ENCODE results near the gene TAC4. TPM values are rescaled to one million over a fixed set of nuclear protein-coding genes. Genes with fewer than 3 reads are reported as not detected.
A peak's percentile ranks its signal among the peaks of the same experiment; 100 is the strongest.

TAC4 gene
- total and polyA plus RNA-seq, 2 of the 13 experiments (the other 11 are each of a cell fraction or from before 2014, with no cell fraction given), result not detected

DNA sequence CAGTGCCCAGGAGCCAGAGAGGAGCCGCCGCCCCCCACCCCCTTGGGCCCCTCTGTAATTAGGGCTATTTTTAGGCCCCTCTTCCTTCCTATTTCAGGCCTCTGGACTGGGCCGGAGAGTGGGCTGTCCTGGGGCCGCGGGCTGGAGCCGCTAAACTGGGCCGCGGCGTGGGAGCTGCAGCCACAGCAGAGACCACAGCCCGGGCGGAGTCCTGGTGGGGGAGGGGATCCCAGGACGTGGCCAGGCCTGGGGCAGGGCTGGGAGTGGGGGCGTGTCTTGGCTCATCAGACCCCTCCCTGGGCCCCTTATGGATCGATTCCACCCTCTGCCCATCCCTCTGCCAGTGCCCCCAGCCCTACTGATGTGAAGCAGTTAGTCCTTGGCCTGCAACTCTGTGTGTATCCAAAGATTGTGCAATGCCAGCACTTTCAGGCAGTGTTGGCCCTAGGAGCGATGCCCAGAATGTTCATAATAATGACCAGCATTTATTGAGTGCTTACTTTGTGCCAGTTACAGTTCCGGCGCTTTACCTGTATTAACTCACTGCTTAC is 15.0 kb upstream of the TAC4 start (continued):
- TF ChIP-seq, protein P1, sequence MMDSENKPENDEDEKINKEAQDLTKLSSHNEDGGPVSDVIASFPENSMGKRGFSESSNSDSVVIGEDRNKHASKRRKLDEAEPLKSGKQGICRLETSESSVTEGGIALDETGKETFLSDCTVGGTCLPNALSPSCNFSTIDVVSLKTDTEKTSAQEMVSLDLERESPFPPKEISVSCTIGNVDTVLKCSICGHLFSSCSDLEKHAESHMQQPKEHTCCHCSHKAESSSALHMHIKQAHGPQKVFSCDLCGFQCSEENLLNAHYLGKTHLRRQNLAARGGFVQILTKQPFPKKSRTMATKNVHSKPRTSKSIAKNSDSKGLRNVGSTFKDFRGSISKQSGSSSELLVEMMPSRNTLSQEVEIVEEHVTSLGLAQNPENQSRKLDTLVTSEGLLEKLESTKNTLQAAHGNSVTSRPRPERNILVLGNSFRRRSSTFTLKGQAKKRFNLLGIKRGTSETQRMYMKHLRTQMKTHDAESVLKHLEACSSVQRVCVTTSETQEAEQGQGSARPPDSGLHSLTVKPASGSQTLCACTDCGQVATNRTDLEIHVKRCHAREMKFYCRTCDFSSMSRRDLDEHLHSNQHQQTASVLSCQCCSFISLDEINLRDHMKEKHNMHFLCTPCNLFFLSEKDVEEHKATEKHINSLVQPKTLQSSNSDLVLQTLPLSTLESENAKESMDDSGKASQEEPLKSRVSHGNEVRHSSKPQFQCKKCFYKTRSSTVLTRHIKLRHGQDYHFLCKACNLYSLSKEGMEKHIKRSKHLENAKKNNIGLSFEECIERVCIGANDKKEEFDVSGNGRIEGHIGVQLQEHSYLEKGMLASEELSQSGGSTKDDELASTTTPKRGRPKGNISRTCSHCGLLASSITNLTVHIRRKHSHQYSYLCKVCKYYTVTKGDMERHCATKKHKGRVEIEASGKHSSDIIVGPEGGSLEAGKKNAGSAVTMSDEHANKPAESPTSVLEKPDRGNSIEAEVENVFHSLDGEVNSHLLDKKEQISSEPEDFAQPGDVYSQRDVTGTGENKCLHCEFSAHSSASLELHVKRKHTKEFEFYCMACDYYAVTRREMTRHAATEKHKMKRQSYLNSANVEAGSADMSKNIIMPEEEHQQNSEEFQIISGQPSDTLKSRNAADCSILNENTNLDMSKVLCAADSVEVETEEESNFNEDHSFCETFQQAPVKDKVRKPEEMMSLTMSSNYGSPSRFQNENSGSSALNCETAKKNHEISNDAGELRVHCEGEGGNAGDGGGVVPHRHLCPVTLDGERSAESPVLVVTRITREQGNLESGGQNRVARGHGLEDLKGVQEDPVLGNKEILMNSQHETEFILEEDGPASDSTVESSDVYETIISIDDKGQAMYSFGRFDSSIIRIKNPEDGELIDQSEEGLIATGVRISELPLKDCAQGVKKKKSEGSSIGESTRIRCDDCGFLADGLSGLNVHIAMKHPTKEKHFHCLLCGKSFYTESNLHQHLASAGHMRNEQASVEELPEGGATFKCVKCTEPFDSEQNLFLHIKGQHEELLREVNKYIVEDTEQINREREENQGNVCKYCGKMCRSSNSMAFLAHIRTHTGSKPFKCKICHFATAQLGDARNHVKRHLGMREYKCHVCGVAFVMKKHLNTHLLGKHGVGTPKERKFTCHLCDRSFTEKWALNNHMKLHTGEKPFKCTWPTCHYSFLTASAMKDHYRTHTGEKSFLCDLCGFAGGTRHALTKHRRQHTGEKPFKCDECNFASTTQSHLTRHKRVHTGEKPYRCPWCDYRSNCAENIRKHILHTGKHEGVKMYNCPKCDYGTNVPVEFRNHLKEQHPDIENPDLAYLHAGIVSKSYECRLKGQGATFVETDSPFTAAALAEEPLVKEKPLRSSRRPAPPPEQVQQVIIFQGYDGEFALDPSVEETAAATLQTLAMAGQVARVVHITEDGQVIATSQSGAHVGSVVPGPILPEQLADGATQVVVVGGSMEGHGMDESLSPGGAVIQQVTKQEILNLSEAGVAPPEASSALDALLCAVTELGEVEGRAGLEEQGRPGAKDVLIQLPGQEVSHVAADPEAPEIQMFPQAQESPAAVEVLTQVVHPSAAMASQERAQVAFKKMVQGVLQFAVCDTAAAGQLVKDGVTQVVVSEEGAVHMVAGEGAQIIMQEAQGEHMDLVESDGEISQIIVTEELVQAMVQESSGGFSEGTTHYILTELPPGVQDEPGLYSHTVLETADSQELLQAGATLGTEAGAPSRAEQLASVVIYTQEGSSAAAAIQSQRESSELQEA (CRISPR knock-in tag; IDR thresholded peaks at IDR 0.05; ENCODE audit: not compliant biosample characterization), result peak; percentile 9
- TF ChIP-seq ASH2L (IDR thresholded peaks at IDR 0.05; ENCODE audit: insufficient read length, low read depth, low read length) (no peak), ZSCAN21 (CRISPR knock-in tag; IDR thresholded peaks at IDR 0.05; ENCODE audit: borderline replicate concordance) (no peak), ZNF674 (CRISPR knock-in tag; IDR thresholded peaks at IDR 0.05; ENCODE audit: low read depth) (no peak), SSRP1 (CRISPR knock-in tag; IDR thresholded peaks at IDR 0.05) (no peak), ZNF841 (CRISPR knock-in tag; IDR thresholded peaks at IDR 0.05; ENCODE audit: borderline replicate concordance) (no peak), ZNF878 (CRISPR knock-in tag; IDR thresholded peaks at IDR 0.05) (no peak)
- TF ChIP-seq, protein P2, sequence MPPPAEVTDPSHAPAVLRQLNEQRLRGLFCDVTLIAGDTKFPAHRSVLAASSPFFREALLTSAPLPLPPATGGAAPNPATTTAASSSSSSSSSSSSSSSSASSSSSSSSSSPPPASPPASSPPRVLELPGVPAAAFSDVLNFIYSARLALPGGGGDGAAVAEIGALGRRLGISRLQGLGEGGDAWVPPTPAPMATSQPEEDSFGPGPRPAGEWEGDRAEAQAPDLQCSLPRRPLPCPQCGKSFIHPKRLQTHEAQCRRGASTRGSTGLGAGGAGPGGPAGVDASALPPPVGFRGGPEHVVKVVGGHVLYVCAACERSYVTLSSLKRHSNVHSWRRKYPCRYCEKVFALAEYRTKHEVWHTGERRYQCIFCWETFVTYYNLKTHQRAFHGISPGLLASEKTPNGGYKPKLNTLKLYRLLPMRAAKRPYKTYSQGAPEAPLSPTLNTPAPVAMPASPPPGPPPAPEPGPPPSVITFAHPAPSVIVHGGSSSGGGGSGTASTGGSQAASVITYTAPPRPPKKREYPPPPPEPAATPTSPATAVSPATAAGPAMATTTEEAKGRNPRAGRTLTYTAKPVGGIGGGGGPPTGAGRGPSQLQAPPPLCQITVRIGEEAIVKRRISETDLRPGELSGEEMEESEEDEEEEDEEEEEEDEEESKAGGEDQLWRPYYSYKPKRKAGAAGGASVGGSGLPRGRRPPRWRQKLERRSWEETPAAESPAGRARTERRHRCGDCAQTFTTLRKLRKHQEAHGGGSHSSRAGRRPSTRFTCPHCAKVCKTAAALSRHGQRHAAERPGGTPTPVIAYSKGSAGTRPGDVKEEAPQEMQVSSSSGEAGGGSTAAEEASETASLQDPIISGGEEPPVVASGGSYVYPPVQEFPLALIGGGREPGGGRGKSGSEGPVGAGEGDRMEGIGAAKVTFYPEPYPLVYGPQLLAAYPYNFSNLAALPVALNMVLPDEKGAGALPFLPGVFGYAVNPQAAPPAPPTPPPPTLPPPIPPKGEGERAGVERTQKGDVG (CRISPR knock-in tag; IDR thresholded peaks at IDR 0.05; ENCODE audit: borderline replicate concordance), result no peak
- TF ChIP-seq, protein P3, sequence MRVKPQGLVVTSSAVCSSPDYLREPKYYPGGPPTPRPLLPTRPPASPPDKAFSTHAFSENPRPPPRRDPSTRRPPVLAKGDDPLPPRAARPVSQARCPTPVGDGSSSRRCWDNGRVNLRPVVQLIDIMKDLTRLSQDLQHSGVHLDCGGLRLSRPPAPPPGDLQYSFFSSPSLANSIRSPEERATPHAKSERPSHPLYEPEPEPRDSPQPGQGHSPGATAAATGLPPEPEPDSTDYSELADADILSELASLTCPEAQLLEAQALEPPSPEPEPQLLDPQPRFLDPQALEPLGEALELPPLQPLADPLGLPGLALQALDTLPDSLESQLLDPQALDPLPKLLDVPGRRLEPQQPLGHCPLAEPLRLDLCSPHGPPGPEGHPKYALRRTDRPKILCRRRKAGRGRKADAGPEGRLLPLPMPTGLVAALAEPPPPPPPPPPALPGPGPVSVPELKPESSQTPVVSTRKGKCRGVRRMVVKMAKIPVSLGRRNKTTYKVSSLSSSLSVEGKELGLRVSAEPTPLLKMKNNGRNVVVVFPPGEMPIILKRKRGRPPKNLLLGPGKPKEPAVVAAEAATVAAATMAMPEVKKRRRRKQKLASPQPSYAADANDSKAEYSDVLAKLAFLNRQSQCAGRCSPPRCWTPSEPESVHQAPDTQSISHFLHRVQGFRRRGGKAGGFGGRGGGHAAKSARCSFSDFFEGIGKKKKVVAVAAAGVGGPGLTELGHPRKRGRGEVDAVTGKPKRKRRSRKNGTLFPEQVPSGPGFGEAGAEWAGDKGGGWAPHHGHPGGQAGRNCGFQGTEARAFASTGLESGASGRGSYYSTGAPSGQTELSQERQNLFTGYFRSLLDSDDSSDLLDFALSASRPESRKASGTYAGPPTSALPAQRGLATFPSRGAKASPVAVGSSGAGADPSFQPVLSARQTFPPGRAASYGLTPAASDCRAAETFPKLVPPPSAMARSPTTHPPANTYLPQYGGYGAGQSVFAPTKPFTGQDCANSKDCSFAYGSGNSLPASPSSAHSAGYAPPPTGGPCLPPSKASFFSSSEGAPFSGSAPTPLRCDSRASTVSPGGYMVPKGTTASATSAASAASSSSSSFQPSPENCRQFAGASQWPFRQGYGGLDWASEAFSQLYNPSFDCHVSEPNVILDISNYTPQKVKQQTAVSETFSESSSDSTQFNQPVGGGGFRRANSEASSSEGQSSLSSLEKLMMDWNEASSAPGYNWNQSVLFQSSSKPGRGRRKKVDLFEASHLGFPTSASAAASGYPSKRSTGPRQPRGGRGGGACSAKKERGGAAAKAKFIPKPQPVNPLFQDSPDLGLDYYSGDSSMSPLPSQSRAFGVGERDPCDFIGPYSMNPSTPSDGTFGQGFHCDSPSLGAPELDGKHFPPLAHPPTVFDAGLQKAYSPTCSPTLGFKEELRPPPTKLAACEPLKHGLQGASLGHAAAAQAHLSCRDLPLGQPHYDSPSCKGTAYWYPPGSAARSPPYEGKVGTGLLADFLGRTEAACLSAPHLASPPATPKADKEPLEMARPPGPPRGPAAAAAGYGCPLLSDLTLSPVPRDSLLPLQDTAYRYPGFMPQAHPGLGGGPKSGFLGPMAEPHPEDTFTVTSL (CRISPR knock-in tag; IDR thresholded peaks at IDR 0.05; ENCODE audit: borderline replicate concordance), result no peak

Data from HepG2 (cell line).